ENCODE results near the gene KYNU.

- TF ChIP-seq EZH2 (IDR thresholded peaks at IDR 0.05; ENCODE audit: insufficient read depth, poor library complexity, severe bottlenecking): no peak
- no peak for TF ChIP-seq EZH2phosphoT487 (IDR thresholded peaks at IDR 0.05; ENCODE audit: insufficient read depth, low read depth)
Observed at GRCh38 chr2:143068094-143068493, 190.6 kb downstream of the KYNU start.
